AG04450 (cell line): ENCODE measurements around the gene POLE. TPM values are rescaled to one million over a fixed set of nuclear protein-coding genes. Genes with fewer than 3 reads are reported as not detected.

Experiments used
- CTCF ChIA-PET: fragments of 300-600, 350-600 bp; formaldehyde crosslinking; extraction: SDS; loops from one replicate; lab custom pipeline; 2022; ENCODE audit warnings: antibody characterized with exemption, inconsistent platforms; lab: Charles Lee
- POLR2A ChIA-PET: fragments of 350-600 bp; formaldehyde crosslinking; extraction: SDS; loops from one replicate; lab custom pipeline; 2021; ENCODE audit warnings: antibody characterized with exemption, inconsistent platforms; lab: Yijun Ruan, JAX
- DNase-seq: peaks from one replicate; pipeline ENCODE4 v3.0.0-alpha.2; 2011; ENCODE audit warnings: low read depth, low spot score
- H3K27ac ChIP-seq: one replicate; pipeline ENCODE4 v1.5.1; 2012; ENCODE audit warnings: low read depth, low read length, control low read depth
- H3K27me3 ChIP-seq: one replicate; pipeline ENCODE4 v1.6.0; 2012; ENCODE audit warnings: low read length; ENCODE audit not compliant: control insufficient read depth, insufficient read depth
- H3K4me3 ChIP-seq: 2 replicates; pipeline ENCODE4 v1.5.1; 2011; ENCODE audit warnings: mild to moderate bottlenecking, low read depth, low read length, control low read depth
- H3K9me3 ChIP-seq: 2 replicates; pipeline ENCODE4 v1.5.1; 2012; ENCODE audit warnings: low read length; ENCODE audit not compliant: control insufficient read depth, insufficient read depth
- polyA plus RNA-seq: library from polyadenylated mRNA; depleted of rRNA; stranded (reverse); fragments of >200 nt; gene quantifications from 2 replicates; pipeline ENCODE4 v1.2.3, GENCODE V29; 2011
- TF ChIP-seq, protein P1 (sequence below): IDR thresholded peaks from 2 replicates; pipeline ENCODE4 v1.5.1; 2011; ENCODE audit warnings: low read depth, low read length, control low read depth, inconsistent platforms

Gene POLE
- polyA plus RNA-seq, 1 experiment: 4.1 TPM

DNA sequence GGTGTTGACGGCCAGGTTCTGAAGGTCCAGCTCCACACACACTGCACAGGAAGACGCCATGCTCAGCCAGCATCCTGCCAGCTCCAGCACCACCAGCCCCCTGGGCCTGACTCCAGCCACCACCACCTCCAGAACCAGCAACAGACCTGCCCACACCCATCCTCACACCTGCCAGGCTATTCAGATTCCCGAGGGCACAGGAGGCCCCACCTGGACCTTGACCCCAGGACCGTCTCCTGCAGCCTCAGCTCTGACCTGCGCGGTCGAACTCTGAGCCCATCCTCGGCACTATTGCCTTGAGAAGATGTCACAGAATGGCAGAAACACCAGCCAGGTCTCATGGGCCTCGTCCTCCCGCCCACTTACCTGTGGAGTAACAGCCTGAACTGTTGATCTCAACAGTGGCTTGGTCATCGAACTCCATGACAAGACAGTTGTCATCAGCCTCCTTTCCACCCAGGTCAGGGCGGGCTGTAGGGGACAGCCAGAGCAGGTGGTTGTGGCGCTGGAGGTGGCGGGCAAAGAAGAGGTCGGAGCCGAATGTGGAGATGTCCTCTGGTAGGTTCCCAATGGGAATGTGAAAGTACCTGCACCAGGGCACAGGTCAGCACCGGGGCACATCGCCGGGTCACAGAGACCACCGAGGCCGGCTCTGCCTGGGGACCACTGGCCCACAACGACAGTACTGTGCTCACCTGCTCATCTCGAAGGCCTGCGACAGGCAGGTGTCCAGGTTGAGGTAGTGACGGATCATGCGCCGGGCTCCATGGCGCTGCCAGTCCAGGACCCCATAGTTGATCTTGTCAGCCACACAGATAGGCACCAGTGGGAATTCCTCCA, 45.1 kb downstream of the POLE start:
- Histone ChIP-seq H3K27ac (no peak overlapping the region), H3K4me3 (no peak overlapping the region), H3K27me3 (no peaks in the 10 kb centered on the region), H3K9me3 (no peaks in the 10 kb centered on the region)
- TF ChIP-seq, protein P1, sequence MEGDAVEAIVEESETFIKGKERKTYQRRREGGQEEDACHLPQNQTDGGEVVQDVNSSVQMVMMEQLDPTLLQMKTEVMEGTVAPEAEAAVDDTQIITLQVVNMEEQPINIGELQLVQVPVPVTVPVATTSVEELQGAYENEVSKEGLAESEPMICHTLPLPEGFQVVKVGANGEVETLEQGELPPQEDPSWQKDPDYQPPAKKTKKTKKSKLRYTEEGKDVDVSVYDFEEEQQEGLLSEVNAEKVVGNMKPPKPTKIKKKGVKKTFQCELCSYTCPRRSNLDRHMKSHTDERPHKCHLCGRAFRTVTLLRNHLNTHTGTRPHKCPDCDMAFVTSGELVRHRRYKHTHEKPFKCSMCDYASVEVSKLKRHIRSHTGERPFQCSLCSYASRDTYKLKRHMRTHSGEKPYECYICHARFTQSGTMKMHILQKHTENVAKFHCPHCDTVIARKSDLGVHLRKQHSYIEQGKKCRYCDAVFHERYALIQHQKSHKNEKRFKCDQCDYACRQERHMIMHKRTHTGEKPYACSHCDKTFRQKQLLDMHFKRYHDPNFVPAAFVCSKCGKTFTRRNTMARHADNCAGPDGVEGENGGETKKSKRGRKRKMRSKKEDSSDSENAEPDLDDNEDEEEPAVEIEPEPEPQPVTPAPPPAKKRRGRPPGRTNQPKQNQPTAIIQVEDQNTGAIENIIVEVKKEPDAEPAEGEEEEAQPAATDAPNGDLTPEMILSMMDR: no peak
- ChIA-PET CTCF (no interaction called here), POLR2A (no interaction called here)
- no peak for DNase-seq

DNA sequence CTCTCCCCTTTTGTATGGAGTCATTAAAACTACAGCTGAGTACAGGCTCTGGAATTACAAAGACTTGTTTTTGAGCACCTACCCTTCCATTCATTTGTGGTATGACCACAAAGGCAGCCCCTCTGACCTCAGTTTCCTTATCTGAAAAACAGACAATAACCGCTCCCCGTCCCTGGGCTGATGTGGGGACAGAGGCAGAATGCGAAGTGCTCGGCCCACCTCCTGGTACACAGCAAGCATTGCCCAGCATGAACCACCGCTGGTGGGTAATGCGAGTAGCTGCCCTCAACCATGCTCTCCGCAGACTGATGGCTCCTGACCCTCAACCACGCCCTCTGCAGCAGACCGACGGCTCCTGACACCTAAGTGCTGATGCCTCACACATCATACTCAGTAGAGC, 46.2 kb downstream of the POLE start:
- Histone ChIP-seq H3K9me3 (no peaks in the 10 kb centered on the region), H3K27ac (no peak overlapping the region), H3K4me3 (no peak overlapping the region), H3K27me3 (no peaks in the 10 kb centered on the region)
- POLR2A ChIA-PET: no interaction called here
- CTCF ChIA-PET: no interaction called here
- TF ChIP-seq, protein P1: no peak
- no peak for DNase-seq

DNA sequence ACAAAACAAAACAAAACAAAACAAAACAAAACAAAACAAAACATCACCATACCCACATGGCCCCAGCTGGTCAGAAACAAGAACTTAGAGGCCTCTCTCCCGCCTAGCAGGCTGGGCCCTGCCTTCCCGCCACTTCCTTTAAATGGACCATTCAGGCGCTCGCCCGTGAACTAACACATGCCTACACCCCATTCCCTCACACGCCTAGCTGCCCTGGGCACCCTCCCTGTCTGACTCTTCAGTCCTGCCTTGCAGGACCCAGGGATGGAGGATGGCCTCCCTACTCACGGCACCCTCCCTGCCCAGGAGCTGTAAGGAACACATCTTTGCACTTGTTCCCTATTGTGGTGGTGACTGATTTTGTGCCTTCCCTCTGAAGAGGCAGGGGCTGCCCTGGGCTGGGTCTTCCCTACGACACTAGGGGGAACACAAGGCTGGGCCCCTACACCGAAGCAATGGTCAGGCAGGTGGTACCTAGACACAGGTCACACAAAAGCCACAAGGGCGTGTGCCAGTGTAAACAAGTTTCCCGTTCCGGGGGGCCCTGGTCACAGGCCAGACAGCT, 47.1 kb downstream of the POLE start:
- H3K27ac ChIP-seq: no peak overlapping the region
- CTCF ChIA-PET: interaction anchor here (0.9 kb wide), 1 partner anchor 17 kb away, joined by 4 read pairs; no protein-coding TSS in a partner anchor
- no peaks in the 10 kb centered on the region for H3K27me3 ChIP-seq
- no peaks in the 10 kb centered on the region for H3K9me3 ChIP-seq
- DNase-seq: no peak
- H3K4me3 ChIP-seq: no peak overlapping the region
- POLR2A ChIA-PET: no interaction called here
- TF ChIP-seq, protein P1: no peak

GRCh38 chr12:132638541-132639408, 48.4 kb downstream of the POLE start:
- ChIA-PET CTCF (interaction anchor here (0.6 to 1.9 kb wide), 21 partner anchors 9 to 485 kb away, joined by 3 to 15 read pairs (median 4); partner anchors contain the start of gene P2RX2), POLR2A (interaction anchor here (0.6 kb wide), 1 partner anchor 40 kb away, joined by 5 read pairs; no protein-coding TSS in a partner anchor)
- Histone ChIP-seq H3K9me3 (no peaks in the 10 kb centered on the region), H3K27ac (no peak overlapping the region), H3K4me3 (no peak overlapping the region), H3K27me3 (no peaks in the 10 kb centered on the region)
- peak; percentile 30 for DNase-seq
- TF ChIP-seq, protein P1: peak; percentile 91
